DMS53 treated with DMSO at 0.1 percent for 48 hours (cell line): ENCODE data around the gene KCNMA1.

ENCODE experiments used
- DNase-seq: peaks from one replicate; lab custom pipeline; 2025; ENCODE audit not compliant: unreplicated experiment; lab: John Stamatoyannopoulos, UW

KCNMA1 gene

DNA sequence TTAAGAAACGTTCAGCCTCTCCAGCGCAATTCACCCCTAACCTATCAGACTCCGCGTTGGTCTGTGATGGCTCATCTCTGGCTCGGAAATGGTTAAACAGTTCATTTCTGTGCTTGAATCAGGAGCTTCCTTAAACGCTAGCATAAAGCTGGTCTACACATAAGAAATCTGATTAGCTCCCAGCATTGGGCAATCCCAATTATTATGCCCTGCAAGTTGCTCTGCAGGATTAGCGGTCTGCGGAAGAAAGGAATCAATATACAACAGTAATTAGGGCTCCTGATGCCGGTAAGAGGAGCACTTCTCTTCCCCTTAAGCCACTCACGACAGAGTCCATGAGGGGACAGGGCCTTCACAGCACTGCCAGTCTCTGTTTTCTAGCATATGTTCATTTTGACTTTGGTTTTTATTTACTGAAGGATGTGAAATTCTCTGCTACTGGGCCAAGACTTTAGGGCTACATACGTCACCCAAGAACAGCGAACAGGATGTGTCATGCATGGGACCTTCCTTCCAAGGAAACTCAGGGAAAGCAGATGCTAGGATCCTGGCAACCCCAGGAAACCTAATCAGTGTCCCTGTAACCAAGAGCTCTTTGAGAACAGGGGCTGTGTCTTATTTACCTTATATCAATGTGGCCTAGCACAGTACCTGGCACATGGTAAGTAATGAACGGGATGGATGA is 324.4 kb downstream of the KCNMA1 start:
- DNase-seq: no peak

DNA sequence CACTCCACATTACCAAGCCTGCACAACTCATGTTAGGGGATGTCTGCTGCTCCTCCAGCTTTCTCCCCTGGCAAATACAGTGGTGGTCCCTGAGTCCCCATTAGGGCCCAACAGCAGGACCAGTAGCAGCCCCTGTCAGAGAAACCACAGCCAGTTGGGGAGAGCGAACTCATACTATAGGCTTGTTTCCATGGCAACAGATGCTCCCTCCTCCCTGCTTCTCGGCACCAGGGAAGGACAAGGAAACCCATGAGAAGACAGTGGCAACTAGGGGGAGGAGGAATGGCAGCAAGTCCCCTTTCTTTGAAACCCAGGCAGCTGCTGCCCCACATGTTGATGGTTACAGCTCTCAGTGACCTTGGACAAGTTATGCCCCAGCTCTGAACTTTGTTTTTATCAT is 326.4 kb downstream of the KCNMA1 start:
- no peak for DNase-seq

DNA sequence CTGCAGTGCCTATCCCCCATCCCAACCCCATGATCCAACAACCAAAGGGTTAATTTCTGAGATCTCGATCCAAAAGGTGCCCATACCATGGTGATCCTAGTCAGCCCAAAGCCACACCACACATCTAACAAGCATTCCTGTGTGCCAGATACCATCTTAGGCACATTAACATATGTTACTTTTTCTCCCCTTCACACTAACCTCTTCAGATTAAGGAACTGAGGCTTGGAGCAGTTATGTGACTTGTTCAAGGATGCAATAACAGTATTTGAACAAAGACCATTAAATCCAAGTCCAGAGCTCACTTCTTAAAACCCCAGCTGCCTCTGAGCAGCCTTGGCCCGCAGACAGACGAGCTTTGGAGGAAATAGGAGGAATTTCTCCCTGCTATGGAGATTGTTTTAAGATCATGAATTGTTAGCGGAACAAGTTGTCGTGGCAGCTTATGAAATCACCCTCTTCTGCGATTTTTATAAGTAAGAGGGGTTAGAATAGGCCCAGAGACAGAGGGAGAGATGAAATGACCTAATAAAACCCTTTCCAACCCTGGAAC is 327.2 kb downstream of the KCNMA1 start:
- no peak for DNase-seq

DNA sequence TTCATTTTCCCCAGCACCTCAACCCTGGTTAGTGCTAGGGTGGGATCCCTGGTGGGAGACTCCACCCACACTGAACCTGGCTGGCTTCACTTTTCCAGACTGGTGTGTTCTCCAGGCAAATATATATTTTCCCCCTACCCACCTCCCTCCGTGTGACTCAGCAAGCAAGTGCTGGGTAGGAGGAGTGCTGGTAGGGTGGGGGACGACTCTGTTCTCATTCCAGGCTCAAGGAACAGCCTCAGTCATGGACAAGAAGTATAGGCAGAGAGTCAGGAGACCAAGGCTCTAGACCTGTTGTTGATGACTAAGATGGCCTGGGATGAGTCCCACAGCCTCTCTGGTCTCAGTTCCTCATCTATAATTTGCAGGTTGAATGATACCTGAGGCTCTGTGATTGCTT is 328.1 kb downstream of the KCNMA1 start:
- DNase-seq: no peak

DNA sequence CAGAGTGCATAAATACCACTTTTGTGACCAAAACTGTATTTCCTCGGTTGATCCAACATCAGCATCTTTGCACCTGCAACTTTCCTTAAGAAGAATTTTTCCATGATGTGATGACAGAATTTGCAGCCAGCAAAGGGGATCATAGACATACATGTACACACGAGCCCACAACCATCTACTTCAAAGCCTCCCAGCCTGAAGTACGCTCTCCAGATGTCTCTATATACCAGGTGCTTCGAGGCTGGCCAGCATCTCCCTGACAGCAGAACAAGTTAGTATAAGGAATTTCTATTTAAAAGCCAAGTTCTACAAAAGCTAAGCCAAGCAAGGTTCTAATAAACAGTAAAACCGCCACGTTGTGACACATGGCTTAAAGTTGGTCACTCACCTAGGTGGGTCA is 328.5 kb downstream of the KCNMA1 start:
- DNase-seq: no peak

DNA sequence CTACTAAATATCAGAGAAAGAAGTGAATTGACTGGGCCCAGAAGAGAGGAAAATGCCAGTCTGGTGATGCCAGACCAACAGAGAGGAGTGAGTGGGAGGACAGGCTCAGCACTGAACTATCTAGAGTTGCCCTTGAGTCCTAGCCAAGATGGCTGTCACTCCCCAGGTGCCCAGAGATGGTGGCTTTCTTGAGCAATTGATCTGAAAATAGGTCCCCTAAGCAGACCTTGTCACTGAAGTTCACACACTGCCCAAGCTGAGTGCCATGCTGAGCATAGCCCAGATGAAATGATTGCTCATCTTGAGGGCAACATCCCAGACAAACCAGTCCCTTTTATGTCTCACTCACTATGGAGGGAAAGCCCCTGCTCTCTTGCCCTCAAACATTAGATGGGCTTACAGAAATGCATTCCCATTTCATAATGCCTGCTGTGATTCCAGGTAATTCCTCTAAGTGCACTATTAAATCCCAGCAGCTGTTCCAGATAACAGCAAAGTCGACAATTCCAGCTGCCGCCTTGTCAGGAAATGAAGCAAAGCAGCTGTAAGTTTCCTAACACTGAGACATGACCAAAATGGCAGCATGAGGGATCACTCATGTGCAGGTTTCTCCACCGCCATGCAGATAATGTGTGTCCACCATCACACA is 329.4 kb downstream of the KCNMA1 start:
- DNase-seq: no peak

DNA sequence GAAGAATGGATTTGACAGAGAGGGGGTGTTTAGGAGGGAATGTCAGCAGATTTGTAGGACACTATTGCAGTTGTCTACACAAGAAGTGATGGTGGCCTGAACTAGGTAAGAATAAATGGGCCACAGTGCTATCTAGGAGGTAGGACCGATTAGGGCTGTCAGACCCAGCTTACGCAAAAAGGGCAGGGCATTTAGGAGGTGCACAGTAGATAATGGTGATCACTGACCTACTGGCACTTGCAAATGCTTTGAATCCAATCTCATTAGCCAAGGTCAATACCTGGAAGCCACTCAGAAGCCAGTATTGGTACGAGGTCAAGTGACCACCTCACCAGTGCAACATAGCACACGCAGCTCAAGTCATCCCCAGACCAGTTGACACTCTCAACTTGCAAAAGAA is 330.9 kb downstream of the KCNMA1 start:
- DNase-seq: no peak

DNA sequence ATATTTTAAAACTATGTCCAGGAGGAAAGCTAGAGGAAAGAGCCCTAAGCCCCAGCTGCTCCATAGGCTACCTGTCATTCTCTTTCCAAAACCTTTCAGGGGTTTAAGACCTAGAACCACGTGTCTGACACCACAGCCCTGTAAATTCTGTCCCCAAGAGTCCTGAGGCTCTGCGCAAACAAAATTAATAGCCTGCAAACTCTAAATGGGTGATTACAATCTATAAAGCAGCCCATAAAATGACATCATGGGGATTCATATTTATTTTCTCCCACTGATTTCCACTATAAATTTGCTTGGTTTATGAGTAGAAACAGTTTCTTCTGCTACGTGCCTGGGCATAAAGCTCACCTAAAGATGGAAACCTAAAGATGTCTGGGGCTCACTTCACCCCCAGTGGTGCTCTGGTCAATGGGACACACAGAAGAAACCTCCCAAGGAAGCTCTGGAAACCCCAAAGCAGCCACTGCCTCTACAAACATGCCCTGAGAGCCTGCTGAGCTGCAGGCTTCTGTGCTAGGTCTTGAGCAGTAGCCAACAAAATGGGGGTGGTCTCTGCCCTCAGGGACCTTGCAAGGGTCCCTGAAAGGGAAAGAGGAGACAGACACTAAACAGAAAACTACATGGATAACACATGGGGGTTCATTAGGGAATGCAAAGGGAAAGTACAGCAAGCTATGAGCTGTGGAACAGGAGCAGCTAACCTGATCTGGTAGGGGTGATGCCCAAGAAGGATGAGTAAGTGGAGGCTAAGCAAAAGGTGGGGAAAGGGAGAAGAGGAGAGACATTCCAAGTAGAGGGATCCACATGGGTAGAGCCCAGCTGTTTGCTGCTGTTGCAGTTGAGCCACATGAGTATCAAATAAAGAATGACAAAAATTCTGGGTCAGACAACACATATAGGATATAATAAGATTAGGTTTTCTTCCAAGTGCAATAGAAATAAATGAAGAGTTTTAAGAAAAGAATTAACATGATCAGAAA is 331.7 kb downstream of the KCNMA1 start:
- DNase-seq: no peak

DNA sequence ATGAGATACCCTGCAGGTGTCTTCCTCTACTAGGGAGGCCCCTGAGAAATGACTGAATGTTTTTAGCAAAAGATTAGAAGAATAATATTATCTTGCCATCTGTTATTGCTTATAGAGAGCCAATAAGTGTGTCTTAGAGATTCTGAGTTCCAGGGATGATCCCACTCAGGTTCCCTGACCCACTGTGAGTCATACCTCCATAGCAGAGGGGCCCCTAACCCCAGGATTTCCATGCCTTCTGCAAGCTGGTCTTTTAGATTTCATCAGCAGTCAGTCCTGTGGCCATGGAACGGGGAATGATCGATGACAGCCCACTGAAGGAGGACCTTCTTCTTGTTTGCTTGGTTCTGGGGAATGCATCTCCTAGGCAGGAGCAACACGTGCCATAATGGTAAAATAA is 333.4 kb downstream of the KCNMA1 start:
- DNase-seq: no peak

DNA sequence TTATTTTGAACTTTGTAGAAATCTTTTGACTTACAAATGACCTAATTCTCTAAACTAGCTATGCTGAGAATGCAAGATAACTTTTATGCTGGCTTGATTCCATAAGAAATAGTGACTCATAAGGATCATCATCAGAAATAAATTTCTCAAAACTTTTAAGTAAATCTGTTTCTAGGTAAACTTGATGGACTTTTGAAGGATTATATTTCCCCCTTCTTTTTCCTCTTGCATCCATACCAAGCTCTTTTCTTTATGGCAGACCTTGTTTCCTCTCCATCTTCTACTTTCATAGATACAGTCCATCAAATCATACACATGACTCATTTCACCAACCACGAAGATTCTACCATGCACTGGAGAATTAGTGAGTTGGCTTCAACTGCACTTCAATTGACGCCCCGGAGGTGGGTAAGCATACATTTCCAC is 336.3 kb downstream of the KCNMA1 start:
- no peak for DNase-seq

DNA sequence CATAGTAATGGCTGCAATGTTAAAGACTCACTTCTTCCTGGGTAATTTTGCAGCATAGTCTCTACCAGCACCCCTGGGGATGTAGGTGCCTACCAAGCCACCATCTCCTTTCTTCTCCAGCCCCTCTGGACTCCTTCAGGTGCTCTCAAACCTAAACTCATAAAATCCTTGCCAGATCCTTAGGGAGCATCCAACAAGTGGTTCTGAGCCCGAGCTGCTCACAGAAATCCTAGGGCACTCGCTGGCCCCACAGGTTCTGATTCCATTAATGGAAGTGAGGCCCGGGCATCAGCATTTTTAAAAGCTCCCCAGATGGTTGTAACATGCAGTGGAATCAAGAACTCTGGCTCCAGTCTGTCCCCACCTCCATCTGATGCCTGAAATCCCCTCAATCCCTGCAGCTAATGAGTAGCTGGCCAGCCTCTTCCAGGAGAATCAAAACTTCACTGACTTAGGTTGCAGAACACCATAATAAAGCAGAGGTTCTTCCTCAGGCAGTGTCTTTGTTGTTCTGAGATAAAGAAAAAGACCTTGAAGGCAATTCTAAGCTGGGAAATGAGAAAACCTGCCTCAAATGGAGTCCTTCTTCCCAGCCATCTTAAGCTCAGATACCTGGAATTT is 336.8 kb downstream of the KCNMA1 start:
- no peak for DNase-seq

DNA sequence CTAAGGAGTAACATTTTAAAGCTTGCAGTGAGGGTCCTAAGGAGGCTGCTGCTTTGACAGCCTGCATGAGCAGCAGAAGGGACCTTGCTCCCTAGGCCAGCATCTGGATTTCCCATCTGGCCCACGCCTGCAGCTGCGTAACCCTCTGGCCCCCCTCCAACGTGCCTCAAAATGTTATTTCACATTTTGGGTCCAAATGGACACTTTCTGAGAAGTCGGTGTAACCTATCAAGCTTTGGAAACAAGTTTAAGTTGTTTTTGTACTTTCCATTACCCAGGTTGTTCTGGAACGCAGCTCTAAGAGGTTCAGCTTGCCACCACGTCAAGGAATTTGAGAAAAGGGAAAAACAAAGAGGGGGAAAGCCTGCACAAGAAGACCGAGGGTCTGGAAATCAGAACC is 338.3 kb downstream of the KCNMA1 start:
- DNase-seq: no peak

DNA sequence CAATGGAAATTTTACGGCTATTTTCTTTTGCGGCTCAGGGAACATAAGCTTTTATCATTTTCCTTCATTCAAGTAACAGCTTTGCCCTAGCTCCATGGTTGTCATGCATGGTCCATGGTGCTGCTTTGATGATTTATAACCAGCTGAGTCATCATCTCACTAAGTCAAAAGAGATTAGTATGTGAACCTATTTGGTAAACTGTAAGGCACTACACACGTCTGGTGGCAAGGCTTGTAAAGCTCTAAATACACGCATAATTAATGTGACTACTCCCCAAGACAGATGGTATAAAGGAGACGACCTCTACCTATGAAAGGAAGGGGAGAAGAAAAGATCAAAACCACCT is 340.2 kb downstream of the KCNMA1 start:
- no peak for DNase-seq

DNA sequence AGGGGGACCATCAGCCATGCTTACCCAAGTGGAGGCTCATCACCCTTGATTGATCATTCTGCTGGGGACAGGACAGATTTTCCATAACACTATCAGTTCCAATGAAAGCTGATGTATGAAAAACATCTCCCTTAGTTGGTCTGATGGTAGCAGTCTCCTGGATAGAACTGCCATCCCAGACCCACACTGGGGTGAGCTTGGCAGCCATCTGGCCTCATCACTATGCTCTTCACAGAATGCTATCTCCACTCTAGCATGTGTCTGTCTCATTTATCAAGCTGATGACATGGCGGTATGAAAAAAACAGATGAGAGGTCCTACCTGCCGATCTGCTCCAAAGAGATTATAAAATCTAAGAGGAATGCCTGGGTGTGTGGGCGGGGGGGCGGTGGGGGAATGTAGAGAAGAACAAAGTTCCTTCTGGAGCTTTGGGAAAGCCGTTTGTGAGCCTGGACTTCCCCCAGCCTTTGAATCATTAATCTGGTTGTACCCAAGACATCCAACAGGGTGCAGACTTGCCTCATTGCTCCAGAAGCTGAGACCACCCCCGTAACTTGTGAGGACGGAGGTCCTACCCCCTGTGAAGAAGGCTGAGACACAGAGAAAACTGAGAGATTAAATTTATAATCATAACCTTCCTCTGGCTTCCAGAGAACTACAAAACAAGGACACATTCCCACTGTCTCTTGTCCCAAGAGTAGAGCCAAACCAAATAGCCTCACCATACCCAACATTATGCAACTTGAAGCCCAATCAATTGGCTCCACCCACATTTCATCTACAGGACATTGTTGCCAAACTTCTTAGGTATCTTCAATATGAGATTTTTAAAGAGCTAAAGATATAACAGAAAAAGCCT is 340.8 kb downstream of the KCNMA1 start:
- no peak for DNase-seq

DNA sequence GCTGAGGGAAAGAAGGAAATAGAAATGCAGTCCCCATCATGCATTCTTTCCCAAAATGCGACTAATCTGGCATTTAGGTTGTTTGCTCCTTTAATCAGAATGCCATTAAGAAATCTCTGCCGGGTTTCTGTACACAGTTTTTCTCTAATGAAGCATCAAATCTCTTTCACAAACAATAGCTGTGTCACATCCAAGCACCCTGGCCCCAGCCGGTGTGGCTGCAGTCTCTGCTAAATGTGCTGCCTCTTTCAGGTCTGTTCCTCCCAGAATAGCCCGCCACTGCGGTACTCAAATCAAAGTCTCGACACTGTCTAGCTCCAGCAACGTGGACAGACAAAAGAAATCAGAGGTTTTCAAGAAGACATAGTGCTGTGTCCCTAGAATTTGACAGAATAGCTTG is 343.8 kb downstream of the KCNMA1 start:
- no peak for DNase-seq

DNA sequence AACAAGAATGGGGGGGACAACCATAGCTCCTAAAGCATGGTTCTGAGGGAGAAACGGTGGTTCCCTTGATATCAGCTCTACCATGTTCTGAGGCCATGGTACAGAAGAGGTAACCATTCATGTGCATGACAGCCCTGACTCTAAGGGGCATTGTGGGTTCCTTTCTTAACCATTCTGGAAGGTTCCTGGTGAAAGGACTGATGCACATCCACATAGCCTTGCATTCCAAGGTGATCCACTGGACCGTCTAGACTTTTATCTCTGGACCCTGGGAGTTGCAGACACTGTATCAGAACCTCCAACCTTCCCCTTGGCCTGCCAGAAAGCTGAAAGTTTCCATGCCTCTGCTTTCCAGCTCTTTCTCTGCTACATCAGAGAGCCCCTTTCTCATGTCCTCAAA is 344.3 kb downstream of the KCNMA1 start:
- DNase-seq: no peak

DNA sequence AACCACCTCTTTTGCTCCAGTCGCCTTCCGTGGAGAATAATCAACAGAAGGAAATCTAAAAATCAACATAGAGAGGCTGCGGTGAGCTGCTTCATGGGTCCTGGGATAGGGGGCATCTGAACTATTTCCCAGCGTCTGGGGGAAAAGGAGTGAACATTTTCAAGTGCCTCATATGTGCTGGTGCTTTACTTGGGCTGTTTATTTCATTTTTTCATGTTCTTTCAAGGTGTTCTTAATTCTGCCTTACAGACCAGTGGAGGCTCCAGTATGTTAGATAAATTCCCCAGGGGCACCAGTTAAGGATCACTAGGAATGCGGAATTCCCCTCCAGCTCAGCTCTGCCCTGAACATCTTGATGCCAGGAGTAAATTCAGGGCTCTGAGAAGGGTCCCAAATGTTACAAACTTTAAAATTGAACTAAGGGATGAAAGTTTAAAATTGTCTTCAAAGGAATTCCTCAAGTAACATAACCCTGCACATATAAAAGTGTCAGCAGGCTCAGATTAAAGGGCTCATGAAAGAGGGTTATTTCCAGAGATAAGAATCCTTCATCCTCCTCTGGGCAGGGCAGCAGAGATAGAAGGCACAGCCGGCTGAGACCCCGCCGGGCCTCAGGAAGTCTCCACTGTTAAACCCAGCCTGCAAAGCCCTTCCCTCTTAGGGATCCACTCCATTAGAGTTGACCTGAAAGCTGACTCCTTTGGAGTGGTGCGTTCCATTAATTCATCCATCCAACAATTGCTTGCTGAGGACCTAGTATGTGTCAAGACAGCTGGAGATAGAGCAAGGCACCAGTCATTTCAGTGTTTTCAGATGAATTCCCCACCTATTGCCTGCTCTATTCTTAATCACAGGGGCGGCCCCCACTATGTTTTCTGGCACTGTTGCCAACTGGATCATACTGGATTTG is 345.8 kb downstream of the KCNMA1 start:
- DNase-seq: no peak

DNA sequence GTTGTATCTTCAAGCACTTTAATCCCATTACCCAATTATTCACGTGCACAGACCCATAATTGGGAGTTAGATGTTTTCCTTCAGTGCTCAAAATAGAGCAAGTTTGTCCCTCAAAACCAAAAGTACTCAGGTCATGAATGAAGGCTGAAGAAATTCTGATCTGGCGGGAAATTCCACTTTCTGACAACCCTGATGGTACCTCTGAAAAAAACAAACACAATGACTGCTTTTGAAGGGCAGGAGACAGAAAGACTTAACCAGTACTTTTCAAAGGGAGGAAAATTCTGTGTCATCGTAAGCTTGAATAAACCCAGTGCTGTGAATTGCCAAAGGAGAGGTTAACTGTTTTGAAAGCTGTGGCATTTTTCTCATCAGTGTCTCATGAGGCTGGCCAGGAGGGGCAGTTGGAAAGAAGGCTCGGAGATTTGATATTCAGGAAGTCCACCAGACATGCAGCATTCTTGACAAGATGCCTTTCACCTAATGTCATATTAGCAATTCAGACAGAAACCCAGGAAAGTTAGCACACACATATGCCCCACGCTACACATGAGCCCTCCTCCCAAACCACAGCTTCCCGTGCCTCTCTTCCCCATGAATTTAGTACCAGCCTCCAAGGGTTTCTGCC is 347.0 kb downstream of the KCNMA1 start:
- no peak for DNase-seq

DNA sequence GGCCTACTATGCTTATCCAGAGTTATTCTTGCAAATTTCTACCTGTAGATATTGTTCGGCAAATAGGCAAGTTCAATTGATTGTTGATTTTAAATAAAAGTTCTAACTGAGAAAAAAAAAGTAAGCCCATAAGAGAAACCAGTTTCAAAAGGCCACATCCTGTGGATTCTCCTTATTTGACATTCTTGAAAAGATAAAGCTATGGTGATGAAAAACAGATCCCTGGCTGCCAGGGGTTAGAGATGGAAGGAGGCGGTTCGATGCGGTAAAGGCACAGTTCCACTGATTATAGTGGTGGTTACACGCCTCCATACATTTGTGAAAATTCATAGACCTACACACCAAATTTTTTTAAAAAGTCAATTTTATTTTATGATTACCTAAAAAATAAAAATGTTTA is 347.8 kb downstream of the KCNMA1 start:
- DNase-seq: no peak
